Measurements from ENCODE around the gene ANP32E.

ANP32E gene

GRCh38 chr1:150259758-150260669, 24.1 kb upstream of the ANP32E start (continued):
- TF ChIP-seq ZNF785 (tag by site-specific recombination; IDR thresholded peaks at IDR 0.05) (no peak), ZNF223 (tag by site-specific recombination; IDR thresholded peaks at IDR 0.05) (no peak), ZFP69B (tag by site-specific recombination; IDR thresholded peaks at IDR 0.05) (no peak), ZNF658 (tag by site-specific recombination; IDR thresholded peaks at IDR 0.05) (no peak), ZXDB (tag by site-specific recombination; IDR thresholded peaks at IDR 0.05) (no peak), ZNF621 (tag by site-specific recombination; IDR thresholded peaks at IDR 0.05) (no peak), ZNF580 (tag by site-specific recombination; IDR thresholded peaks at IDR 0.05) (no peak), PATZ1 (tag by site-specific recombination; IDR thresholded peaks at IDR 0.05) (peak; percentile 88), ZBTB6 (tag by site-specific recombination; IDR thresholded peaks at IDR 0.05) (no peak), WT1 (tag by site-specific recombination; IDR thresholded peaks at IDR 0.05) (peak; percentile 92), ZNF155 (tag by site-specific recombination; IDR thresholded peaks at IDR 0.05) (no peak), HOXD13 (CRISPR knock-in tag; IDR thresholded peaks at IDR 0.05; ENCODE audit: borderline replicate concordance) (no peak), ZNF175 (tag by site-specific recombination; IDR thresholded peaks at IDR 0.05) (no peak), ZNF623 (tag by site-specific recombination; IDR thresholded peaks at IDR 0.05) (no peak), ZNF138 (tag by site-specific recombination; IDR thresholded peaks at IDR 0.05; ENCODE audit: borderline replicate concordance) (no peak), ZNF513 (tag by site-specific recombination; IDR thresholded peaks at IDR 0.05) (no peak), KLF17 (tag by site-specific recombination; IDR thresholded peaks at IDR 0.05) (no peak), BCL11A (tag by site-specific recombination; IDR thresholded peaks at IDR 0.05; ENCODE audit: low read depth) (no peak), ZNF394 (tag by site-specific recombination; IDR thresholded peaks at IDR 0.05; ENCODE audit: borderline replicate concordance) (no peak), ZNF791 (tag by site-specific recombination; IDR thresholded peaks at IDR 0.05) (no peak), BCL11B (tag by site-specific recombination; IDR thresholded peaks at IDR 0.05; ENCODE audit: low read depth) (no peak), ZNF501 (tag by site-specific recombination; IDR thresholded peaks at IDR 0.05) (no peak), ZNF449 (tag by site-specific recombination; IDR thresholded peaks at IDR 0.05) (no peak), ZNF596 (tag by site-specific recombination; IDR thresholded peaks at IDR 0.05) (no peak), ZNF843 (tag by site-specific recombination; IDR thresholded peaks at IDR 0.05) (no peak), ZNF23 (tag by site-specific recombination; IDR thresholded peaks at IDR 0.05; ENCODE audit: borderline replicate concordance) (no peak), KLF1 (tag by site-specific recombination; IDR thresholded peaks at IDR 0.05) (peak; percentile 23; the same call in 1 of the 2 replicates), ZNF302 (tag by site-specific recombination; IDR thresholded peaks at IDR 0.05; ENCODE audit: low read depth) (no peak), ZNF423 (tag by site-specific recombination; IDR thresholded peaks at IDR 0.05) (no peak), ZNF548 (tag by site-specific recombination; IDR thresholded peaks at IDR 0.05) (no peak), YY1 (tag by site-specific recombination; IDR thresholded peaks at IDR 0.05) (no peak), ZNF776 (tag by site-specific recombination; IDR thresholded peaks at IDR 0.05; ENCODE audit: borderline replicate concordance) (no peak), ZNF677 (tag by site-specific recombination; IDR thresholded peaks at IDR 0.05) (no peak)

Measured in HEK293 (cell line).